ENCODE results near the gene ANKRD13D.

DNA sequence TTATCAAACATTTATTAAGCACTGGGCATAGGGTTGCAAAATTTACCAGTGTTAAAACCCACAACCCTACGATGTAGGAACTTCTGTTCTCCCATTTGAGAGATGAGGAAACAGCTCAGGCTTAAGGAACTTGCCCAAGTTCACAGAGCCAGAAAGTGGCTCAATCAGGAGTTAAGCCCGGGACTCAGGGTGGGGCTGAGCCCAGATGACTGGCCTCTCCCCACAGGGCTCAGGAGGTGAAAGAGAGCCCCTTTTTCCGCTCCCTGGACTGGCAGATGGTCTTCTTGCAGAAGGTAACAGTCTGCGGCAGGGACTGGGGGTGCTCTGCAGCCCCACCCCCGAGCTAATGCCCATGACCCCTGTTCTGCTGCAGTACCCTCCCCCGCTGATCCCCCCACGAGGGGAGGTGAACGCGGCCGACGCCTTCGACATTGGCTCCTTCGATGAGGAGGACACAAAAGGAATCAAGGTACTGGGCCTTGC, 5.6 kb upstream of the ANKRD13D start:
- TF ChIP-seq, protein P1, sequence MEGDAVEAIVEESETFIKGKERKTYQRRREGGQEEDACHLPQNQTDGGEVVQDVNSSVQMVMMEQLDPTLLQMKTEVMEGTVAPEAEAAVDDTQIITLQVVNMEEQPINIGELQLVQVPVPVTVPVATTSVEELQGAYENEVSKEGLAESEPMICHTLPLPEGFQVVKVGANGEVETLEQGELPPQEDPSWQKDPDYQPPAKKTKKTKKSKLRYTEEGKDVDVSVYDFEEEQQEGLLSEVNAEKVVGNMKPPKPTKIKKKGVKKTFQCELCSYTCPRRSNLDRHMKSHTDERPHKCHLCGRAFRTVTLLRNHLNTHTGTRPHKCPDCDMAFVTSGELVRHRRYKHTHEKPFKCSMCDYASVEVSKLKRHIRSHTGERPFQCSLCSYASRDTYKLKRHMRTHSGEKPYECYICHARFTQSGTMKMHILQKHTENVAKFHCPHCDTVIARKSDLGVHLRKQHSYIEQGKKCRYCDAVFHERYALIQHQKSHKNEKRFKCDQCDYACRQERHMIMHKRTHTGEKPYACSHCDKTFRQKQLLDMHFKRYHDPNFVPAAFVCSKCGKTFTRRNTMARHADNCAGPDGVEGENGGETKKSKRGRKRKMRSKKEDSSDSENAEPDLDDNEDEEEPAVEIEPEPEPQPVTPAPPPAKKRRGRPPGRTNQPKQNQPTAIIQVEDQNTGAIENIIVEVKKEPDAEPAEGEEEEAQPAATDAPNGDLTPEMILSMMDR (IDR thresholded peaks at IDR 0.05): no peak
- no peak for TF ChIP-seq POLR2A (IDR thresholded peaks at IDR 0.05)

Data from heart left ventricle (tissue), 13 donors.